Loucy (cell line): ENCODE results near the gene NTN1.

ENCODE experiments used
- EZH2phosphoT487 ChIP-seq: fragments of 200-600 bp; IDR thresholded peaks from 2 replicates; pipeline ENCODE4 v1.6.1; 2018; ENCODE audit warnings: antibody characterized with exemption, mild to moderate bottlenecking, moderate library complexity, borderline replicate concordance
- TF ChIP-seq, protein P1 (sequence below): fragments of 200-600 bp; sonication (generic); conservative IDR thresholded peaks from 2 replicates; pipeline ENCODE4 v1.5.1; 2014; ENCODE audit warnings: mild to moderate bottlenecking, antibody characterized with exemption, low read length

DNA sequence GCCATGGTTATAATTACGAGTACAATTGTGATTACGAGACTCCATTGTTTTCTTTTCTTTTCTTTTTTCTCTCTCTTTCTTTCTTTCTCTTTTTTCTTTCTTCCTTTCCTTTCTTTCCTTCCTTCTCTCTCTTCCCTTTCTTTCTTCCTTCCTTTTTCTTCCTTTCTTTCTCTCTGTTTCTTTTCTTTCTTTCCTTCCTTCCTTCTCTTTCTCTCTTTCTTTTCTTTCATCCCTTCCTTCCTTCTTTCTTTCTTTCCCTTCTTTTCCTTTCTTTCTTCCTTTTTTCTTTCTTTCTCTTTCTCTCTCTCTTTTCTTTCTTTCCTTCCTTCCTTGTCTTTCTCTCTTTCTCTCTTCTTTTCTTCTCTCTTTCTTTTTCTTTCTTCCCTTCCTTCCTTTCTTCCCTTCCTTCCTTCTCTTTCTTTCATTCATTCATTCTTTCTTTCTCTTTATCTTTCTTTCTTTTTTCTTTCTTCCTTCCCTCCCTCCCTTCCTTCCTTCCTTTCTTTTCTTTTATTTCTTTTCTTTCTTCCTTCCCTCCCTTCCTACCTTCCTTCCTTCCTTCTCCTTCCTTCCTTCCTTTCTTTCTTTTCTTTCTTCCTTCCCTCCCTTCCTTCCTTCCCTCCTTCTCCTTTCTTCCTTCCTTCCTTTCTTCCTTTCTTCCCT, 14.1 kb upstream of the NTN1 start:
- TF ChIP-seq, protein P1, sequence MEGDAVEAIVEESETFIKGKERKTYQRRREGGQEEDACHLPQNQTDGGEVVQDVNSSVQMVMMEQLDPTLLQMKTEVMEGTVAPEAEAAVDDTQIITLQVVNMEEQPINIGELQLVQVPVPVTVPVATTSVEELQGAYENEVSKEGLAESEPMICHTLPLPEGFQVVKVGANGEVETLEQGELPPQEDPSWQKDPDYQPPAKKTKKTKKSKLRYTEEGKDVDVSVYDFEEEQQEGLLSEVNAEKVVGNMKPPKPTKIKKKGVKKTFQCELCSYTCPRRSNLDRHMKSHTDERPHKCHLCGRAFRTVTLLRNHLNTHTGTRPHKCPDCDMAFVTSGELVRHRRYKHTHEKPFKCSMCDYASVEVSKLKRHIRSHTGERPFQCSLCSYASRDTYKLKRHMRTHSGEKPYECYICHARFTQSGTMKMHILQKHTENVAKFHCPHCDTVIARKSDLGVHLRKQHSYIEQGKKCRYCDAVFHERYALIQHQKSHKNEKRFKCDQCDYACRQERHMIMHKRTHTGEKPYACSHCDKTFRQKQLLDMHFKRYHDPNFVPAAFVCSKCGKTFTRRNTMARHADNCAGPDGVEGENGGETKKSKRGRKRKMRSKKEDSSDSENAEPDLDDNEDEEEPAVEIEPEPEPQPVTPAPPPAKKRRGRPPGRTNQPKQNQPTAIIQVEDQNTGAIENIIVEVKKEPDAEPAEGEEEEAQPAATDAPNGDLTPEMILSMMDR = no peak
- TF ChIP-seq EZH2phosphoT487 = no peak
